Pons (tissue), 1 donor: ENCODE results near the gene CRX.
A peak's percentile ranks its signal among the peaks of the same experiment; 100 is the strongest.
"Not testable (repeated sequence)": the region's sequence is repeated elsewhere in the genome, so short reads cannot be mapped to it uniquely, and the experiment has no call there.

Source experiments
- DNase-seq: peaks from one replicate; pipeline ENCODE4 v3.0.0-alpha.2; 2016; ENCODE audit warnings: low spot score

Gene CRX

DNA sequence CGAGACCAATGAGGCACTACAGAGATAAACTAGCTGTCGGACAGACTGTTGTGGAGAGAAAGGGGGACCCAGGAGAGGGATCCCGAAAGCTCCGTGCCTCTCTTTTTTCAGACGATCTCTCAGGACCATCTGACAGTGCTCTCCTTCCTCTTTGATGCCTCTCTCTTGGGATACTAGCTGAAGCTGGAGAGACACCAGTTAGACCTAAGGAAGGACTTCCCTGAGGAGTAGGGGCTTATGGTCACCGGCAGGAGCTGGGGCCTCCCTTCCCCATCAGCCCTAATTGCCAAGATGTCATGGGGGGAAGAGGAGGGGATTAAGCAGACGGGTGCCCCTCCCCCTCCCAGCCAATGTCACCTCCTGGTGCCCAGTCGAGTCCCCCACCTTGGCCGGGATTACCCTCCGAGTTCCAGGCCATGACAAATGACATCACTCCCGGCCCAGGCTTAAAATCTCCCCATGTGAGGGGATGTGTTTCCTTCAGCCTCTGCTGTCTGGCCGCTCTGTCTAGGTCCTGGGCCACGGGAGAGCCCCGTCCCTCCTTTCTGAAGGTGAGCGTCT lies at the start of gene CRX:
TSS of gene CRX (plus strand) at position 478 of the 561 bp plus-strand sequence. CDS start 12,507 bp downstream, outside the sequence.
- DNase-seq: no peak

DNA sequence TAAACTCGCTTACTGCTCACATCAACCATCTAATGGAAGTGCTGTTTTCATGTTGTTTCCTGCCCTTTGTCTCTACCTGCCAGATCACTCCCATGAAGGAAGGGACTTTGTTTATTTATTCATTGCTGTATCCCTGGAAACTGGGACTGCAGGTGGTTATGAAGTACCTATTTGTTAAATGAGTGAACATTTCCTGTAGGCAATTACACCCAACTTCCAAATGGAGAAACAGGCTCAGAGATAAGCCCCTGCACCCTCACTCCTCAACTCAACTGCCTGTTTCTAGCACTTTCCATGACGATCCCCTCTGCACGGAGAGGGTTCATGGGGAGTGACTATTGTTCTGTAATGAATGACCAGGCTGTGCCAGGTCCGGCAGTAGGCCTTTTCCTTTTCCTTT lies 45.2 kb upstream of the CRX start:
- DNase-seq: peak; percentile 73

DNA sequence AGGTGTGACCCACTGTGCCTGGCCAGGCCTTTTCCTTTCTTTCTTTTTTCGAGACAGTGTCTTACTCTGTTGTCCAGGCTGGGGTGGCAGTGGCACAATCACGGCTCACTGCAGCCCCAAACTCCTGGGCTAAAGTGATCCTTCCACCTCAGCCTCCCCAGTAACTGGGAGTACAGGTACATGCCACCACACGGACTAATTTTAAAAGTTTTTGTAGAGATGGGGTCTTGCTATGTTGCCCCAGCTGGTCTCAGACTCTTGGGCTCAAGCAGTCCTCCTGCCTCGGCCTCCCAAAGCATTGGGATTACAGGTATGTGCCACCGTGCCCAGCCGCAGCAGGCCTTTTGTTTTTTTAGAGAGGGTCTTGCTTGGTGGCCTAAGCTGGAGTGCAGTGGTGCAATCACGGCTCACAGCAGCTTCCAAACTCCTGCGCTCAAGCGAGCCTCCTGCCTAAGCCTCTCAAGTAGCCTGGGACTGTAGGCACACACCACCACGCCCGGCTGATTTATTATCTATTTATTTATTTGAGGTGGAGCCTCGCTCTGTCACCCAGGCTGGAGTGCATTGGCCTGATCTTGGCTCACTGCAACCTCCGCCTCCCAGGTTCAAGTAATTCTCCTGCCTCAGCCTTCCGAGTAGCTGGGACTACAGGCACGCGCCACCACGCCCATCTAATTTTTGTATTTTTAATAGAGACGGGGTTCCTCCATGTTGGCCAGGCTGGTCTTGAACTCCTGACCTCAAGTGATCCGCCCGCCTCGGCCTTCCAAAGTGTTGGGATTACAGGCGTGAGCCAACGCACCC lies 44.3 kb upstream of the CRX start:
- DNase-seq: not testable (repeated sequence)

DNA sequence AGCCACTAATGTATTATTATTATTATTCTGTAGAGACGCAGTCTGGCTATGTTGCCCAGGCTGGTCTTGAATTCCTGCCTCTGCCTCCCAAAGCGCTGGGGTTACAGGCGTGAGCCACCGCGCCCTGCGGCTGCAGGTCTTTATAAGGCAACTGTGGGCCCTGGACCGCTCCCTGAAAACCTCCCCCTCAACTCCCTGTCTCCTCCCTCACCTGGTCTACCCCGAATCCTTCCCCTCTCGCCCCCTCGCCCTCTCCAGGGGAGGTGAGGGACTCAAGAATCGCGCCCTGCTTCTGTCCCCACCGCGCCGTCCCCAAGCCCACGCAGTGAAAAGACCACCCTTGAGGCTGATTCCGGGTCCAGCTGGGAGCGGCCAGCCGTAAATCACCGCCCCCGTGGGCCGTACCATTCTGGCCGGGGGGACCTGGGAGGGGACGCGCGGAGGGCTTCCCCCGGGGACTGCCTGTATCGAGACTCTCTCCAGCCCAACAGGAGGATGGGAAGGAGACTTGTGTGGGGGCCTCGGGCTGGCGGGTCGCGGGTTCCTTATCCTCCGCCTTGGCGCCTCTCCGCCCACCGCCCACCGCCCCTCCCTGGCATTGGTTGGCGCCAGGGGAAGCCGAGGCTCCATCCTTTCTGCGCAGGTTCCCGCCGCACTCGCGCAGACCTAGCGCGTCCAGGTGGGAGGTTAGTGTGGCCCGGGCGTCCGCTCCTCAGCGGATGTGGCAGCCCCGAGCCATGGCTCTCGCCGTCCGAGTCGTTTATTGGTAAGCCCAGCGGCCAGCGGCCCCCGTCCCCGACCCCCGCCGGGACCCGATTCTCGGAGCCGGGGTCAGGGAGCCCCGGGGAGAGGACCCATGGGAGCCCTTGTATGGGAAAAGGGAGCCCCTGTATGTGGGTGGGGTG lies 43.4 kb upstream of the CRX start, which contains the start of gene SELENOW:
TSS of gene SELENOW (plus strand) at position 655 of the 905 bp plus-strand sequence. CDS start at position 738, 83 bp downstream.
- DNase-seq: peak; percentile 66

DNA sequence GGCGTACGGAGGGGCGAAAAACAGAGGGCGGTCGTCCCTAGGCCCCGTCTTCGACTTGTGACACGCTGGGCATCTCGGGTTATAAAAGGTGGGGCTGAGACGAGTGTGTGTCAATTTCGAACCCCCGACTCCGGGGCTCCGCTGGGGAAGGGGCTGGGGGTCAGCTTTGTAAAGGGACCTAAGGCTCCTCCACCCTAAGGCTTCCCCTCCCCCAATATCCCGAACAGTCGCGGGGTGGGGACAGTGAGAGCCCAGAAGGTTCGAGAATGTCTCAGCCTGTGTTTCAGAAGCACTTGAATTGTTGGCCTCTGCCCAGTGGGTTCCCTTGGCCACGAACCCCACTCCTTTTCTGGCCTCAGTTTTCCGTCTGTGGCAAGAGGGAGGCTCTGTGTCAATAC lies 42.8 kb upstream of the CRX start:
- DNase-seq: peak; percentile 68

DNA sequence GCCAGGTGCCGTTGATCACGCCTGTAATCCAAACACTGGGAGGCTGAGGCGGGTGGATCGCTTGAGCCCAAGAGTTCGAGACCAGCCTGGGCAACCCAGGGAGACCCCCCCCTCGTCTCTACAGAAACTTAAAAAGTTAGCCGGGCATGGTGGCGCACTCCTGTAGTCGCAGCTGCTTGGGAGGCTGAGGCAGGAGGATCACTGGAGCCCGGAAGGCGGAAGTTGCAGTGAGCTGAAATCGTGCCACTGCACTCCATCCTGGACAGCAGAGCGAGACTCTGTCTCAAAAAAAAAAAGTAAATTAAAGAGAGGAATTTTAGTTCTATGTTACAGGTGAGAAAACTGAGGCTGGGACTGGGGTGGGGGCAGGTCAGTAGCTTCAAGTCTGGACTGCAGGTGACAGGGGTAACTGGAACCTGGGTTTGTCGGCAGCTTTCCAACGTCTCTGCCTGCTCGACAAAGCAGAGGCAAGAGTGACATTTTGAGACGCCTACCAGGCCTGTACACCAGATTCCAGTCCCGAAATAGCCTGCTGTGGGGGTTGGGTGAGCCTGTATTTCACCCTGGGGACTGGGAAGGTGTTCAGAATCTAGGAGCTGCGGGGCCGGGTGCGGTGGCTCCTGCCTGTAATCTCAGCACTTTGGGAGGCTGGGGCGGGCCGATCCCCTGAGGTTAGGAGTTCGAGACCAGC lies 42.1 kb upstream of the CRX start:
- no peak for DNase-seq

DNA sequence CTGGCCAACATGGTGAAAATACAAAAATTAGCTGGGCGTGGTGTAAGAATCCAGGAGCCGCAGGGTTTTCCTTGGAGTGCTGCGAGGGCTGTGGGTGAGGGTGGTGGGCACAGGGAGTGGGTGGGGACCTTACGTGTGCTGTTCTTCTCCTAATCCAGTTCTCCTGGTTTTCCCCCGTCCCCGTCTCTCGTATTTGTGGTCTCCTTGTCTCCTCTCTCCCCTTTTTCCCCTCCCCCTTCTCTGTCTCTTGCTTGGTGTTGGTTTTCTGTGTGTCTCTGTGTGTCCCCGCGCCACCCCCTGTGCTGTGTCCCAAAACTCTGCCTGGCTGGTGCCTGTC lies 41.6 kb upstream of the CRX start:
- DNase-seq: no peak

DNA sequence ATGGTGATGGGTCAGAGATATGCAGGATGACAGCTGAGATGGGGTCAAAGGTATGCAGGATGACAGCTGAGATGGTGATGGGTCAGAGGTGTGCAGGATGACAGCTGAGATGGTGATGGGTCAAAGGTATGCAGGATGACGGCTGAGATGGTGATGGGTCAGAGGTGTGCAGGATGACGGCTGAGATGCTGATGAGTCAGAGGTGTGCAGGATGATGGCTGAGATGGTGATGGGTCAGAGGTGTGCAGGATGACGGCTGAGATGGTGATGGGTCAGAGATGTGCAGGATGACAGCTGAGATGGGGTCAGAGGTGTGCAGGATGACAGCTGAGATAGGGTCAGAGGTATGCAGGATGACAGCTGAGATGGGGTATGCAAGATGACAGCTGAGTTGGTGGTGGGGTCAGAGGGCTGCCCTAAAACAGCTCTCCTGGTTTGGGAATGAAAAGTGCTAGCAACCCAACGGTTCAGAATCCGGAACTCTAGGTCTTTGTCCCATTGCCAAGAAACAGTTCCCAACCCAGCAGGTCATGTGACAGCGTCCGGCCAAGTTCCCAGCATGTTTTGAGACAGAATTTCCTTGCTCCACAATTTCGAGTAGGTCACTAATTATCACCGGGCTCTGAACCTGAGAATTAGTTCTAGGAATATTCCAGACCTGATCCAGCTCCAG lies 40.0 kb upstream of the CRX start:
- DNase-seq: peak; percentile 81

DNA sequence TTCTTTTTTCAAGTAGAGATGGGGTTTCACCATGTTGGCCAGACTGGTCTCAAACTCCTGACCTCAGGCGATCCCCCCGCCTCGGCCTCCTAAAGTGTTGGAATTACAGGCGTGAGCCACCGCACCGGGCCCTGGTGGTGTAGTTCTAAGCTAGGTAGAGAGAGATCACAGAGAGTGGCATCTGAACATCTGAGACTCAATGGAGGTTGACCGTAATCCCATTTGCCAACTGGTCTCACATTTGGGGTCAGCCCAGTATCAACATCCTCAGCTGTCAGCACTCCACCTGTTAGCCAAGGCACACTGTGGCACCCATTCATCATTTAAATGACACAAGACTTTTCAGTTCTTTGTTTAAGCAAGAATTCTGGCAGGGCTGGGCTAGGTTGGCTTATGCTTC lies 35.2 kb upstream of the CRX start:
- no peak for DNase-seq

DNA sequence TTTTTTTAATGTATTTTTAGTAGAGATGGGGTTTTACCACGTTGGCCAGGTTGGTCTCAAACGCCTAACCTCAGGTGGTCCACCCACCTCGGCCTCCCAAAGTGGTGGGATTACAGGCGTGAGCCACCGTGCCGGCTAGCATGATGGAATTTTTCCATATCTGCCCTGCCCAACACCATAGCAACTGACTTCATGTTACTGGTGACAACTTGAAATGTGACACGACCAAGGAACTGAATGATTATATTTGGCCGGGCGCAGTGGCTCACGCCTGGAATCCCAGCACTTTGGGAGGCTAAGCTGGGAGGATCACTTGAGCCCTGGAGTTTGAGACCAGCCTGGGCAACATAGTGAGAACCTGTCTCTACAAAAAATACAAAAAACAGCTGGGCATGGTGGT lies 34.4 kb upstream of the CRX start:
- not testable (repeated sequence) for DNase-seq

DNA sequence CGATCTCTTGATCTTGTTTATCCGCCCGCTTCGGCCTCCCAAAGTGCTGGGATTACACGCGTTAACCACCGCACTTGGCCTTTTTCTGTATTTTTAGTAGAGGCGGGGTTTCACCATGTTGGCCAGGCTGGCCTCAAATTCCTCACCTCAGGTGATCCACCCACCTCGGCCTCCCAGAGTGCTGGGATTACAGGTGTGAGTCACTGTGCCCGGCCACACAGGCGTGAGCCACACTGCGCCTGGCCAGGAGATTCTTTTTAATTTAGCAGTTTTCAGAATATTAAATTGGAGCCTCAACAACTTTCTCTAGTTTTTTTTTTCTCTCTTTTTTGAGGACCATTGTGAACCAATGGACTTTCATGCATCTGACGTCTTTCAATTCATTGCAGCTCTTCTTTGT lies 31.9 kb upstream of the CRX start:
- not testable (repeated sequence) for DNase-seq

DNA sequence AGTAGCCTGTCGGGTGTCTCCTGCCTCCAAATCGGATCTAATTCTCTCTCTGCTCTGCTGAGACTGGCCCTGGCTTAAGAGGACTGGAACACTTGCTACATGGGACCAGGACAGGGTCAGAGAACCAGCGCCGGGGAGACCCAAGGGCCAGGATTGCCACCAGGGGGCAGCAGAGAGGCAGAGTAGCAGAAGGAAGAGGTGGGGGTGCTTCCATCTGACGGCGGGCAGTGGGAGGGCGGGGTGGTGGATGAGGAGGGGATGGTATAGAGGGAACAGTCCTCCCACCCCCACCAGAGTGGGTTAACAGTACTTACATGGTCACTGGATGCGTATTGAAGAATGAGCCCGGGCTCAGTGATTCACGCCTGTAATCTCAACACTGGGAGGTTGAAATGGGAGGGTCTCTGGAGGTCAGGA lies 31.3 kb upstream of the CRX start:
- peak; percentile 65 for DNase-seq

DNA sequence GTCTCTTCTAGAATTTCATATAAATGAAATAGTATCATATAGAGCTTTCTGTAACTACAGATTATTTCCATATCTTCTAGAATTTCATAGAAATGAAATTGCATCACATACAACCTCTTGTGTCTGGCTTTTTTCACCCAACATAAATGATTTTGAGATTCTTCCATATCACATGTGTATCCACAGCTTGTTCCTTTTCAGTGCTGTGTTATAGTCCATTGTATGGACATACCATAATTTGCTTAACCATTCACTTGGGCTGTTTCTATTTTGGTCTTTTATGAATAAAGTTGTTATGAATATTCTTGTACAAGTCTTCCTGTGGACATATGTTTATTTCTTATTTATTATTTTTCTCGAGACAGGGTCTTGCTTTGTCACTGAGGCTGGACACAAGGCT lies 29.1 kb upstream of the CRX start:
- DNase-seq: no peak

DNA sequence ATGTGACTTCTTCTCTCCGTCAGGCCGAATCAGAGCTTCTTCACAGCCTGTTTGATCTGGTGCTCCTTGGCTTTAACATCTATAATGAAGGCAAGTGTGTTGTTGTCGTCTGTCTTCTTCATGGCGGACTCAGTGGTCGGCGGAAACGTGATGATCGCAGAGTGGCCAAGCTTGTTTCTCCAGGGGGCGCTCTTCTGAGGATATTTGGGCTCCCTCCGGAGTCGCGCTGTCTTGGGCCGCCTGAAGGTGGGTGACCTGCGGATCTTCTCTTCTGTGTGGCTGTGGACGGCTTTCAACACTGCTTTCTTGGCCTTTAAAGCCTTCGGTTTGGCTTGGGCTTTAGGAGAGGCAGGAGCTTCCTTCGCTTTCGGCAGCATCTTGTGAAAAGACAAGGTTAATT lies 27.2 kb upstream of the CRX start:
- DNase-seq: no peak

DNA sequence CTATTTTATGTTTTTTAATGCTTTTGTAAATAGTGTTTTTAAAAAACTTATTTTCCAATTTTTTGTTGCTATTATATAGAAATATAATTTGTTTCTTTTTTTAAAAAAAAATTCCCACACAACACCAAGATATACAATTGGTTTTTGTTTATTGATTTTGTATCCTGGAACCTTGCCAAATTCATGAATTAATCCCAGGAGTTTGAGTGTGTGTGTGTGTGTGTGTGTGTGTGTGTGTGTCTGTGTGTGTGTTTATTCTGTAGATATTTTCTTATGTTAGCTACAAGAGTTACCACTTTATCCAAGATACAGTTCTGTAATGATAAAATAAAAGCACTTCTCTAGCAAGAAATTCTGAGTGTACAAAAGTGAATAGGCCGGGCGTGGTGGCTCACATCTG lies 25.0 kb upstream of the CRX start:
- no peak for DNase-seq

DNA sequence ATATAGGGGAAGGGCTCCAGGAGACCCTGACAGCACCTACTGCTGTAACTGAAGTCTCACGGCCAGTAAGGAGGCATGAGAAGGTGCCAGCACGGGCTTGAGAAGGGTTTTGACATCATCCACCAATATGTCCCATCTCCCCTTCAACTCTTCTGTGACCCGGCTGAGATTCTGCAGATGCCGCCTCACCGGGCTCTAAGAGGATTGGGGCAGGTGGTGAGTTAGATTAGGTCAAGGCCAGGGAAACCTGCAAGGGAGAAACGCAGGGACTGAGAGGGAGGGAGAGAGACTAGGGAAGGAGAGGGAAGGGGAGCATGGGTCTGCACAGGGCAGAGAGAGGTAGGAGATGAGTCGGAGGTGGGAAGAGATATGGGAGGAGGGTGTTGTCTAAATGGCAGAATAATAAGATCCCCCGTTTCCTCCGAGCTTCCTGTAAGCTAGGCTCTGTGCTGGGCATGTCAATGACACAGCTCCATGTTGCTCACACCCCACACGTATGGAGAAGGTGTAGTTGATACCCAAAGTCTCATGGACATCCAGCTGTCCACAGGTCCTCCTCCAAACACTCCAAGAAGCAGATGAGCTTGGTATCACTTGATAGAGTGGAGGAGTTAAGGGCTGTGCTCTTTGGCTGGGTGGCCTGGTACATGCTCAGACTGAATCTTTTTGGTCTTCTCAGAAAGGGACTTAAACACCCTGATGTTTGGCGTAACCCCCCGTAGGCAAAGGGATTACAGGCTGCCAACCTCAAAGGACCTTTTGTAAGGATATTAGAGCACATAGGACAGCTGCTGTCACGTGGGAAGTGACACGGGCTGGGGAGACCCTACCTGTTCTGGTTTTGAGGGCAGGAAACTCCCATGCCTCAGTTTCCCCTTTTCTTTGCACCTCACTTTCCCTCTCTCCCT lies 23.5 kb upstream of the CRX start:
- no peak for DNase-seq

DNA sequence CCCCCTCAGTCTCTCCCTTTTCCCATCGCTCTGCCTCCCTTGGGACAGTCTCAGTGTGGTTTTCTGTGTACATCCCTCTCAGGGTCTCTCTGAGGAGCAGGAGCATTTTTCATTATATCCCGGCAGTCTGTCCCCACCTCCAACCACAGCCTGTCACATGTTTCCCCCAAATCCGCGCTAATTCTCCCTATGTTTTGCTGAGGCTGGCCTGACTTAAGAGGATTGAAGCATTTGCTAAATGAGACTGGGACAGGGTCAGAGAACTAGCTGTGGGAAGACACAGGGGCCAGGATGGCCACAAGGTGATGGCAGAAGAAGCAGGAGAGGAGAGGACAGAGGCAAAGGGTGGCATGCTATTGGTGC lies 22.9 kb upstream of the CRX start:
- no peak for DNase-seq

DNA sequence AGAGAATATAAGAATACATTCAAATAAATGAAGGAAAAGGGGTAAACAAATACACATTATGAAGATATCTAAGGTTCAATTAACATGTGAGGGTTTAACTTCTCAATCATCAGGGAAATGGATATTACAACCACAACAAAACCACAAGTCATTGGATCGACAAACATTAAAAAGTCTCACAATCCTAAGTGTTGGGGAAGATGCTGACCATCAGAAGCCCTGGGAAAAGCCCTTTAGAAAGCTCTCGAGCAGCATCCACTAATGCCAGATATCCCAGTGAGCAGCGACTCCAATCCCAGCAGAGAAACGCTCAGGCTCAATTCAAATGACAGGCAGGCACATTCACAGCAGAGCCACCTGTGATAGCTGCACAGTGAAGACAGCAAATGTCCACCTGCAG lies 20.5 kb upstream of the CRX start:
- no peak for DNase-seq

DNA sequence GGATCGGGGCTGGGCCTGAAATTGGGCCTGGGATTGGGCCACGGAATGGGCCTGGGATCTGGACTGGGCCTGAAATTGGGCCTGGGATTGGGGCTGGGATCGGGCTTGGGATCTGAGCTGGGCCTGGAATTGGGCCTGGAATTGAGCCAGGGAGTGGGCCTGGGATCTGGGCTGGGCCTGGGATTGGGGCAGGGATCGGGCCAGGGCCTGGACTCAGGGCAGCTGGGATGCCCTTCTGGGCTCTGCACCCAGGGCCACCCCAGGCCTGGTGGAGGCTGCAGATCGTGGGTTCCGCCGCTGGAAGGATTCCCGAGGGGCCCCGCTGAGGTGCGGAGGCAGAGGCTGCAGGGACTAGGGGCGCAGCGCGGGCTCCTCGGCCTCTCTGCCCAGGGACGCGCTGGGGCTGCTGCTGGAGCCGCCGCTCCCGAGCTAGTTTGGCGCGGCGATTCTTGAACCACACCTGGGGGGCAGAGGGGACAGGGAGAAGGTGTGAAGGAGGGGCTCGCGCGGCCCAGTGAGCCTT lies 19.2 kb upstream of the CRX start:
- DNase-seq: no peak

DNA sequence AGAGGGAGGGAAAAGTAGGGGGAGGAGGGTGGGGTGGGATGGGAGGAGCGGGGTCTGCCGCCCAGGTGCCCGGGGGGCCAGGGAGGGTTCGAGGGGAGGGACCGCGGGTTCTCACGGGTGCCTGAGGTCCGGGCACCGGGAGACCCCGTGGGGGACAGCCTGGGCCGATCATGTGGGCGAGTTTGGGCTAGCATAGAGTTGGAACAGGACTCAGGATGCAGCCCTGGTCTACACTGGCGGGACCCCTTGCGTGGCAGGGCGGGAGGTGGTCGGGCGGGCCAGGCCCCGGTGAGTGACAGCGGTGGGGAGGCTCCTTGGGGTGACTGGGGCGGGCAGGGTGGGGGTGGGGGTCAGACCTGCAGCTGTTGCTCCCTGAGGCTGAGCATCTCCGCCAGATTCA lies 18.6 kb upstream of the CRX start:
- DNase-seq: not testable (repeated sequence)
